ENCODE data around the gene SV2C. TPM values are rescaled to one million over a fixed set of nuclear protein-coding genes. Genes with fewer than 3 reads are reported as not detected.

Gene SV2C
- total RNA-seq, 1 donor from 2014 or later: not detected

- H3K27ac Mint-ChIP-seq: no peak overlapping the region
- DNase-seq: no peak
- H3K4me3 Mint-ChIP-seq: no peak overlapping the region
- TF ChIP-seq CTCF (IDR thresholded peaks at IDR 0.05): no peak
- no peak for ATAC-seq (ENCODE audit: low read depth)
- peaks cover 3% of the 10 kb centered on the region for H3K9me3 Mint-ChIP-seq
- peaks cover 18% of the 10 kb centered on the region for H3K27me3 Mint-ChIP-seq
- H3K4me1 Mint-ChIP-seq: no peaks in the 10 kb centered on the region
- intact Hi-C loops (cut with micrococcal nuclease): no loop called here
- CTCF ChIA-PET: interaction anchor here (0.6 kb wide), 1 partner anchor 1679 kb away, joined by 3 read pairs; no protein-coding TSS in a partner anchor
- POLR2A ChIA-PET: no interaction called here
- no peaks in the 10 kb centered on the region for H3K36me3 Mint-ChIP-seq (ENCODE audit: low read depth)
These were observed 86.1 kb downstream of the SV2C start for GRCh38 chr5:76169146-76169905.

GRCh38 chr5:76174101-76174500, 90.9 kb downstream of the SV2C start:
- no peaks in the 10 kb centered on the region for H3K9me3 Mint-ChIP-seq
- TF ChIP-seq CTCF (IDR thresholded peaks at IDR 0.05): no peak
- POLR2A ChIA-PET: no interaction called here
- CTCF ChIA-PET: interaction anchor here (1.5 to 3.7 kb wide), 6 partner anchors 18 to 937 kb away, joined by 3 to 53 read pairs (median 6); partner anchors contain the start of gene ANKRD31
- peaks cover 5% of the 10 kb centered on the region for H3K27me3 Mint-ChIP-seq
- no peak overlapping the region for H3K4me3 Mint-ChIP-seq
- peak; percentile 34 for ATAC-seq (ENCODE audit: low read depth)
- H3K36me3 Mint-ChIP-seq (ENCODE audit: low read depth): no peaks in the 10 kb centered on the region
- intact Hi-C loops (cut with micrococcal nuclease): loop anchor here (2.0 to 10.0 kb wide), 2 partner anchors 1119 to 1407 kb away; partner anchors contain the start of genes GCNT4, GFM2 and NSA2
- peaks cover 15% of the 10 kb centered on the region for H3K4me1 Mint-ChIP-seq
- H3K27ac Mint-ChIP-seq: no peak overlapping the region
- DNase-seq: no peak

- H3K9me3 Mint-ChIP-seq: no peaks in the 10 kb centered on the region
- peaks cover 15% of the 10 kb centered on the region for H3K4me1 Mint-ChIP-seq
- H3K36me3 Mint-ChIP-seq (ENCODE audit: low read depth): no peaks in the 10 kb centered on the region
- H3K4me3 Mint-ChIP-seq: peak overlapping the region; percentile 2
- DNase-seq: peak; percentile 16
- ChIA-PET POLR2A (no interaction called here), CTCF (interaction anchor here (0.7 to 3.7 kb wide), 18 partner anchors 8 to 938 kb away, joined by 3 to 53 read pairs (median 4); partner anchors contain the start of genes ANKRD31 and POC5)
- intact Hi-C loops (cut with micrococcal nuclease): loop anchor here (1.0 to 10.0 kb wide), 7 partner anchors 81 to 1408 kb away; partner anchors contain the start of genes ANKRD31, GCNT4, GFM2 and NSA2
- peak; percentile 57 for ATAC-seq (ENCODE audit: low read depth)
- H3K27ac Mint-ChIP-seq: no peak overlapping the region
- peaks cover 2% of the 10 kb centered on the region for H3K27me3 Mint-ChIP-seq
- TF ChIP-seq CTCF (IDR thresholded peaks at IDR 0.05): no peak
These were observed 92.0 kb downstream of the SV2C start for GRCh38 chr5:76175051-76175666.

GRCh38 chr5:76175821-76176403, 92.7 kb downstream of the SV2C start:
- intact Hi-C loops (cut with micrococcal nuclease): loop anchor here (1.0 to 10.0 kb wide), 7 partner anchors 80 to 1409 kb away; partner anchors contain the start of genes ANKRD31, GCNT4, GFM2 and NSA2
- peaks cover 2% of the 10 kb centered on the region for H3K27me3 Mint-ChIP-seq
- H3K36me3 Mint-ChIP-seq (ENCODE audit: low read depth): no peaks in the 10 kb centered on the region
- ChIA-PET POLR2A (no interaction called here), CTCF (interaction anchor here (0.7 to 3.7 kb wide), 13 partner anchors 9 to 939 kb away, joined by 3 to 53 read pairs (median 4); partner anchors contain the start of genes ANKRD31 and POC5)
- ATAC-seq (ENCODE audit: low read depth): peak; percentile 14
- H3K4me3 Mint-ChIP-seq: peak overlapping the region; percentile 5
- no peak for DNase-seq
- H3K4me1 Mint-ChIP-seq: peaks cover 15% of the 10 kb centered on the region
- no peaks in the 10 kb centered on the region for H3K9me3 Mint-ChIP-seq
- no peak for TF ChIP-seq CTCF (IDR thresholded peaks at IDR 0.05)
- H3K27ac Mint-ChIP-seq: no peak overlapping the region

Measured in activated B cell treated with CpG ODN at 0.5 μM for 24 hours (primary cell).